ENCODE measurements around the gene TP53TG5.

- TF ChIP-seq CTCF (conservative IDR thresholded peaks at IDR 0.05; ENCODE audit: low read depth, low read length), result no peak
- TF ChIP-seq EZH2 (IDR thresholded peaks at IDR 0.05; ENCODE audit: borderline replicate concordance, low read depth, low read length, poor library complexity, severe bottlenecking), result no peak
These were observed 27.6 kb upstream of the TP53TG5 start for GRCh38 chr20:45405571-45406259.
